Measurements from ENCODE around the gene SLC4A3.

The SLC4A3 gene, protein sequence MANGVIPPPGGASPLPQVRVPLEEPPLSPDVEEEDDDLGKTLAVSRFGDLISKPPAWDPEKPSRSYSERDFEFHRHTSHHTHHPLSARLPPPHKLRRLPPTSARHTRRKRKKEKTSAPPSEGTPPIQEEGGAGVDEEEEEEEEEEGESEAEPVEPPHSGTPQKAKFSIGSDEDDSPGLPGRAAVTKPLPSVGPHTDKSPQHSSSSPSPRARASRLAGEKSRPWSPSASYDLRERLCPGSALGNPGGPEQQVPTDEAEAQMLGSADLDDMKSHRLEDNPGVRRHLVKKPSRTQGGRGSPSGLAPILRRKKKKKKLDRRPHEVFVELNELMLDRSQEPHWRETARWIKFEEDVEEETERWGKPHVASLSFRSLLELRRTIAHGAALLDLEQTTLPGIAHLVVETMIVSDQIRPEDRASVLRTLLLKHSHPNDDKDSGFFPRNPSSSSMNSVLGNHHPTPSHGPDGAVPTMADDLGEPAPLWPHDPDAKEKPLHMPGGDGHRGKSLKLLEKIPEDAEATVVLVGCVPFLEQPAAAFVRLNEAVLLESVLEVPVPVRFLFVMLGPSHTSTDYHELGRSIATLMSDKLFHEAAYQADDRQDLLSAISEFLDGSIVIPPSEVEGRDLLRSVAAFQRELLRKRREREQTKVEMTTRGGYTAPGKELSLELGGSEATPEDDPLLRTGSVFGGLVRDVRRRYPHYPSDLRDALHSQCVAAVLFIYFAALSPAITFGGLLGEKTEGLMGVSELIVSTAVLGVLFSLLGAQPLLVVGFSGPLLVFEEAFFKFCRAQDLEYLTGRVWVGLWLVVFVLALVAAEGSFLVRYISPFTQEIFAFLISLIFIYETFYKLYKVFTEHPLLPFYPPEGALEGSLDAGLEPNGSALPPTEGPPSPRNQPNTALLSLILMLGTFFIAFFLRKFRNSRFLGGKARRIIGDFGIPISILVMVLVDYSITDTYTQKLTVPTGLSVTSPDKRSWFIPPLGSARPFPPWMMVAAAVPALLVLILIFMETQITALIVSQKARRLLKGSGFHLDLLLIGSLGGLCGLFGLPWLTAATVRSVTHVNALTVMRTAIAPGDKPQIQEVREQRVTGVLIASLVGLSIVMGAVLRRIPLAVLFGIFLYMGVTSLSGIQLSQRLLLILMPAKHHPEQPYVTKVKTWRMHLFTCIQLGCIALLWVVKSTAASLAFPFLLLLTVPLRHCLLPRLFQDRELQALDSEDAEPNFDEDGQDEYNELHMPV

DNA sequence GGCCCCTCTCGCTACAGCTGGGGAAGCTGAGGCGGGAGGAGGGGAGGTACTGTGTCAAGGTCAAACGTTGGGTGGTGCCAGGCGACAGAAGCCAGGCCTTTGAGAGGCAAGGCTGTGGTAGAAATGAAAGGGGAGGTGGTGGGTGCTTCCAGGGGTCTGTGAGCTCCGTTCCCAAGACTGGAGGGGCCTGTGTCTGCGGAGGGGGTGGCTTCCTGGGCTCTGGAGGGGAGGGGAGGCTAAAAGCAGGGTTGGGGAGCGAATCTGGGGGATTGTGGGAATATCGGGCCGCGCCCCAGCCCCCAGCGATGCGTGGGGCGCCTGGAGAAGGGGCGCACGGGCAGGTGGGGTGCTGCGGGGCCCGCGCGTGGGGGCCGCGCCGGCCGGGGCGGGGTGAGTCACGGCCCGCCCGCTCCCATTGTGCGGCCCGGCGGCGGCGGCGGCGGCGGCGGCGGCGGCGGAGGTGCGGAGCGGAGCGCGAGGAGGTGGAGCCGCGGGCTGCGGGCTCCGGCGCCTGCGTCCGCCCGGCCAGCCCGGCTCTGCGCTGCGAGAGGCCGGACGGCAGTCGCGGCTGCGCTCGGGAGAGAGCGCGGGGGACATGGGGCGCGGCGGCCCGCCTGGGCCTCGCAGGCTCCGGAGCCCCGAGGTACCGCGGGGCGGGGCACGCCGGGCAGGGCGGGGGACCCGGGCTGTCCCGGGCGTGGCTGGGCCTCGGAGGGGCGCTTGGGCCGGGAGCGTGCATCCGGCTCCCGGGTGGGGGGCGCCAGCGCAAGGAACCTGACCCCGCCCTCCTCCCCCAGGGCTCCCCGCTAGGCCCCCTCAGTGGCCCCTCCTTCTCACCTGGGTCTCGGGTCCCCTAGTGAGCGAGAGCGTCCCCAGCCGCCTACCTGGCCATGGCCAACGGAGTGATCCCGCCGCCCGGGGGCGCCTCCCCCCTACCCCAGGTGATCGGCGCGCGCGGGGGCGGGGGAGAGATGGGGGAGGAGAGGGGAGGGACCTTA, at the start of gene SLC4A3:
Gene SLC4A3 (plus strand): TSS at position 528 of the 998 bp plus-strand sequence. CDS start 363 bp downstream, at position 891.
- no peak for DNase-seq (ENCODE audit: low spot score)

DNA sequence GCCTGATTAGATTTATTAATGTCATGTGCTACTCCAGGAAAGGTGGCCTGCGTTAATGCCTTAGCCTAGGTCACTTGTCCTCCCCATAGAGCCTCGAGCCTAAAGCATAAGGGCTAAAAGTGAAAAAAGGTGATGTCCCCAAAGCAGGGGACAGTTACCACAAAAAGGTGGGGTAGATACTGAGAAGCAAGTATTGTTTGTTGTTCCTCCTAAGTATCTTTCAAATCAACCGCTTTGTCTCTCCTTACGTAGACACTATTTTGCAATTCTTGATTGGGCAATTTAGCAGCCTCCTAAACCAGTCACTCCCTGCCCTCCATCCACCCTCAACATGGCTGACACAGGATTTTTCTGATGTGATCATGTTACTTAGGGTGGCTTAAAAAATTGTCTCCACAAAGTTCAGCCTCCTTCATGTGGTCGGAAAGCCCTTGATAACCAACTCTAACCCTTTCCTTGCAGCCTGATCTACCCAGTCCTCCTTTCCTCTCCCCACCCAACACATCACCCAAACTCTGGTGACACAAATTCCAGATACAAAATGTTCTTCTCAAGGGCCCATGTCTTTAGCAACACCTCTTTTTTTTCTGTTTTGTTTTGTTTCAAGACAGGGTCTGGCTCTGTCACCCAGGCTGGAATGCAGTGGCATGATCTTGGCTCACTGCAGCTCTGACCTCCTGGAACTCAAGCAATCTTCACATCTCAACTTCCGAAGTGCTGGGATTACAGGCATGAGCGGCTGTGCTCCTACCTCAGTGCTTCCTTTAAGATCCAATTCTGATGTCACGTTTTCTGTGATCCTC, 48.4 kb upstream of the SLC4A3 start:
- DNase-seq (ENCODE audit: low spot score) = no peak

DNA sequence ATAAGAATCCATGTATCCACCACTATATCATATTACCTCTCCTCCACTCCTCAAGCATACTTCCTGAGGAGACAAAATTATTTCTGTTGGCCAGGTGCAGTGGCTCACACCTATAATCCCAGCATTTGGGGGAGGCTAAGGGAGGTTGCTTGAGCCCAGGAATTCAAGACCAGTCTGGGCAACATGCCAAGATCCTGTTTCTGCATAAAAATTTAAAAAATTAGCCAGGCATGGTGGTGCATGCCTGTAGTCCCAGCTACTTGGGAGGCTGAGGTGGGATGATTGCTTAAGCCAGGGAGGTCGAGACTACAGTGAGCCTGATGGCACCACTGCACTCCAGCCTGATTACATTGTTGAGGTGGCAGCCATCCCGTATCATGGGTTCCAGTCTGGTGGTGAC, 46.1 kb upstream of the SLC4A3 start:
- no peak for DNase-seq (ENCODE audit: low spot score)

DNA sequence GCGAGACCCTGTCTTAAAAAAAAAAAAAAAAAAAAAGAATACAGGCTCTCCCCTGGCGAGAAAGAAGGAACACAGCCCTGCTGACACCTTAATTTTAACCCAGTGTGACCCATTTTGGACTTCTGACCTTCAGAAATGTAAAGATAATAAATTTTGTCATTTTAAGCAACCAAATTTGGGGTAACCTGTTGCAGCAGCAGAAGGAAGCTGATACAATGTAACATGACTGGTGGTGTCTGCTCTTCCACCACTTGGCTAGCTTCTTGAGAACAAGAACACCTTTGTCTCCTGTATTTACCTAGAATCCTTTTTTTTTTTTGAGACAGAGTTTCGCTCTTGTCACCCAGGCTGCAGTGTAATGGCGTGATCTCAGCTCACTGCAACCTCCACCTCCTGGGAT, 36.3 kb upstream of the SLC4A3 start:
- no peak for DNase-seq (ENCODE audit: low spot score)

DNA sequence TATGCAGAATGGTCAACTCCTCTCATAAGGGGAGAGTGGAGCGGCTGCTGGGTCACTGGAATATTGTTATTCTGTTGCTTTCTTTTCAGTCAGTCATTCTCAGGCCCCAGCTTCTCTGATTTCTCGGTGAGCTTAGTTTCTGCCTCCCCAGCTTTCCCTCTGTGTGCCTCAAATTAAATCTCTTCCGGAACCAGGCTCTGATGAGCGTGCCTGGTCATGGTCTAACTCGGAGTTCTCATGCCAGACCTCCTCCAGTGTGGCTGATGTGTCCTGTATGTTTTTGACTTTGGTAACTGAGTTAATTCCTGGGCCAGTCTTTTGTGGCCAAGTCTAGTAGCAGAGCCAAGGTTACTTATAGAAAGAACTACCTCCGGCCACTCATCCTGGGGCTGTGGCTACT, 34.7 kb upstream of the SLC4A3 start:
- no peak for DNase-seq (ENCODE audit: low spot score)

DNA sequence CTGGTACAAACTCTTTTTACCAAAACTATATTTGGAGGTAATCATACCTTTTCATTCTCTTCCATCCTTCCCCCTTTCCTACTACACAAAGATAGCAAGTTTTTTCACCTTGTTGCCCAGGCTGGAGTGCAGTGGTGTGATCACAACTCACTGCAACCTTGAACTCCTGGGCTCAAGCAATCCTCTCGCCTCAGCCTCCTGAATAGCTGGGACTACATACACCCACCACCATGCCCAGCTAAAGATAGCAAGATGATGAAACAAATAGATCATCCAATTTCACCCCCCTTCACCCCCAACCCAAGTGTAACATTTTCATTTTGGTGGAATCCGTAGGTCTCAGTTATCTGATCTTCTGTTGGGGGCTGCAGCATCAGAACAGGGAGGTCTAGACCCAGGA, 34.3 kb upstream of the SLC4A3 start:
- no peak for DNase-seq (ENCODE audit: low spot score)

DNA sequence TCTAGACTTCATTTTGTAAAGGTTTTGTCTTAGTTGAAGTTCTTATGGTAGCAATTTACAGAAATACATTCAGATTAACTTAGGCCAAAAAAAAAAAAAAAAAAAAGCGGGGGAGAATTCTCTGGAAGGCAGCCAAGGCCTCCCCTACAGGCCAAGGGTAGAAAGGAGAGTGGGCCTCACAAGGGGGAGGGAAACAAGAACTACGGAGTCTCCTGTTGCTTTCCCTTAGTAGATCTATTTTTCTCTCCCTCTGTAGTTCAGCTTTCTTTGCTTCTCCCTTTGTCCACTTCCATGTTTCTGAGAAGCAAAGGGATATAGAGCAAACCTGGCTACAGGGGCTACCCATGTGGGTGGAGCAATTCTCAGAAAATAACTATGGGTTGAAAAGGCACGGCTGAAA, 32.2 kb upstream of the SLC4A3 start:
- DNase-seq (ENCODE audit: low spot score) = no peak

DNA sequence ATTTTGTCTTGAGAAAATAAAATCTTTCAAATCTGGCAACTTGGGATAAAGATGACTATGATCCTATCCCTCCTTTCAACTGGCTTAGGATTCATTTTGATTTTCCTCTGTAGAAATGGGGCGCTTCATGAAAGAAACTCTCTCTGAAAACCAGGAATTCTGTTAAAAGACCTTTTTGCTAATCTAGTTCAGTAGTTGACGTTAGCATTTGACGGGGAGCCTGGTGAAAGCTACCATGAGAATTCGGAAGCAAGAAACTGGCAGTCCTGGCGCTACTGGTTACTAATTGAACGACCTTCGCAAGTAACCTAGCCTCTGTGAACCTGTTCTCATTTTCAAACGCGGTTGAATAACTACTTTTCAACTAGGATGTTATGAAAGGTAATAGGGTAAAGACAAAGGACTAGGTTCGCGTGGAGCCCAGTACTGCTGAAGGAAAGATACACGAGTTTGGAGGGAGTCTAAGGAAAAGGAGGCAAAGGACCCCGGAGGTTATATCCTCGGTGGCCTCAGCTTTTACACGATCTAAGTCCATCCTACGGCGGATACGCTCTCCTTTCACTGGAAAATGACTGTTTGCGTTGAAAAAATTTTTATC, 30.4 kb upstream of the SLC4A3 start:
- DNase-seq (ENCODE audit: low spot score) = no peak

DNA sequence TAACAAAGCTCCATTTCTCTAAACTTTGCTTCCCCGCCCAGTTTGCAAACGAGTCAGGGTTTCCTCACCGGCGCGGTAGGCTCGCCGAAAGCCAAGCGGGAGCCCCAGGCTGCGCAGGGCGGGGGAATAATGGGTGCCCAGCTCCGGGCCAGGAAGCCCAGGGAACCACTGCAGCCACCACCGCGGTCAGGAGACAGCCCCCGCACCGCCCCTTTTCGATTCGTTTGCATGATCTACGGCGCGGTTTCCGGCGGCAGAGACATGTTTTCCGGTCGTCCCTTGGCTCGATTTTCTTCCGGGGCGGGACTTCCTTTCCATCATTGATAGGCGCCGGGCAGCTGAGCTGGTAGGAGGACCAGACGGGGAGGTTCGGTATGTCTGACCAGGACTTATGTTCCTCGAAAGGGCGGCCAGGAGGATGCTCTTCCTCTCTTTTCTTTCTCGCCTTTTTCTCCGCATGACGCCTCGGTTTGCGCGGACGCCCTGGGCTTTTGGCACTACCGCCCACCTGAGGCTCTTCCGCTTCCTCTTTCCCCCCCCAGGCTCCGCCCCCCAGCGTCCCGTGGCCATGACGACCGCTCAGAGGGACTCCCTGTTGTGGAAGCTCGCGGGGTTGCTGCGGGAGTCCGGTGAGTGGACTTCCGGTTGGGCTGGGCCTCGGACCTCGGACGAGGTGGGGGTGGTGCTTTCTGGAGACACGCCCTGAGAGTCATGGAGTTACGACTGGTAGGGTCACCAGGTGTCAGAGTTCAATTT, 29.7 kb upstream of the SLC4A3 start, which contains the start of gene STK11IP:
Gene STK11IP (plus strand): TSS at position 306 of the 756 bp plus-strand sequence. CDS start 263 bp downstream, at position 569.
- peak; percentile 92 for DNase-seq (ENCODE audit: low spot score)

DNA sequence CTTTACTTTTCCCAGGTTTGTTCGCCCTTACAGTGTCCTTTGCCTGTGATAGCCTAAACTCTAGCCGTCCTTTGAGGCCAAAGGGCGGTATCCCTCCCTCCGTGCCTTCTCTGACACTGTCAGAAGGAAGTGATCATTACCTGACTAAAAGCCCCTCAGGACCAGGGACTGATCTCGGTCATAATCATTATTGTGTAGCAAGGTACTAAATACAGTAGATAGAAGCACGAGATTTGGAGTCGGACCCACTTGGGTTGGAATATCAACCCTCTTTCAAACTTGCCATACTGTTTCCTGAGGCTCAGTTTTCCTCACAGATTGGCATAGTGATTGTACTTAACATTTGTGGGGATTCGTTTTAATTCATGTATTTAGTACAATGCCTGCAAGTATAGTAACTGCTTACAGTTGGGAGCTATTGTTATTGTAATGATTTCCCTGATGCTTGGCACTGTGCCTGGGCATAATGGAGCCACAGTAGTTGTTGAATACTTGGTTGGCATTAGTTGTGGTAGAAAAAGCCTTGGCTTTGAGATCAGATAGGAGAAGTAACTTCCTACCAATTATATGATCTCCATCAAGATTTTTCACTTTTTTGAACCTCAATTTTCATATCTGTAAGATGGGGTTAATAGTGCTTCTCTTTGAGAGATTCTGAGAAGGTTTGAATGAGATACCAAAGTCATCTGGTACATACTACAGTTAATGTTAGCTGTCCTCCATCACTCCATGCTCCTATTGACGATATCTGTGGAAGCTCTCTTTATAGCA, 28.9 kb upstream of the SLC4A3 start:
- peak; percentile 15 for DNase-seq (ENCODE audit: low spot score)

DNA sequence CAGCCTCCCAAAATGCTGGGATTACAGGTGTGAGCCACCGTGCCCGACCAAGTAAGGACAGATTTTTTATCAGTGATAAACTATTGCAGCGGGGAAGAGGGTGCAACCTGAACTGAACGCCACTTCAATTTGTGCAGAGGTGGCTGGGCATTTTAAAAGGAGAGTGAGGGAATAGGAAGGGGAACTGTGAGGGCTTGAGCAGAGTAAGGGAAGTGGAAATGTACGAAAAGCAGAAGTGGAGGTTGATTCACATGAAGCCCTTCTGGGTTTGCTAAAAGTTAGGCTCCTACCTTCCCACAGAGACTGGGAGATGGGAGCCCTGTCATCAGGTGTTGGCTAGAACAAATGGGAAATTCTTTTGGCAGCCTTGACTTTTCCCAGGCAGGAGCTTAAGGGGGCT, 23.7 kb upstream of the SLC4A3 start:
- no peak for DNase-seq (ENCODE audit: low spot score)

DNA sequence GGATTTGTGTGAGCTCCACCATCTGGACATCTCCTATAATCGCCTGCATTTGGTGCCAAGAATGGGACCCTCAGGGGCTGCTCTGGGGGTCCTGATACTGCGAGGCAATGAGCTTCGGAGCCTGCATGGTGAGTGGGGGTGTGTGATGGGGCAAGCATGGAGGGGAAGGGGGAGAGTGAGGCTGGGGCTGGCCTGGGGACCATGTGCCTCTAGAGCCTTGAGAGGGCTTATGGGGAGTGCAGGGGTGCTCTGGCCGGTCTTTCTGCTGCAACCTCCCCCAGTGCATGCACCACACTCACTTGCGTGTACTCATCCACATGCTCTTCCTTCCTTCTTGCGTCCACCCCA, 21.8 kb upstream of the SLC4A3 start:
- DNase-seq (ENCODE audit: low spot score) = no peak

DNA sequence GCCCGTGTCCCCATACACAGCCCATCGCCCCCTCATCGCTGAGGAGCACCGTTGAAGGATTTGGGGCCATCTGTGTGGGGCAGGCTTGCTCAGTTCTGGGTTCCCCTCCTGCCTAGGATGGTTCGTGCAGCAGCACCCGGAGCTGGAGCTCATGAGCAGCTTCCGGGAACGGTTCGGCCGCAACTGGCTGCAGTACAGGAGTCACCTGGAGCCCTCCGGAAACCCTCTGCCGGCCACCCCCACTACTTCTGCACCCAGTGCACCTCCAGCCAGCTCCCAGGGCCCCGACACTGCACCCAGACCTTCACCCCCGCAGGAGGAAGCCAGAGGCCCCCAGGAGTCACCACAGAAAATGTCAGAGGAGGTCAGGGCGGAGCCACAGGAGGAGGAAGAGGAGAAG, 19.5 kb upstream of the SLC4A3 start:
- DNase-seq (ENCODE audit: low spot score) = no peak

DNA sequence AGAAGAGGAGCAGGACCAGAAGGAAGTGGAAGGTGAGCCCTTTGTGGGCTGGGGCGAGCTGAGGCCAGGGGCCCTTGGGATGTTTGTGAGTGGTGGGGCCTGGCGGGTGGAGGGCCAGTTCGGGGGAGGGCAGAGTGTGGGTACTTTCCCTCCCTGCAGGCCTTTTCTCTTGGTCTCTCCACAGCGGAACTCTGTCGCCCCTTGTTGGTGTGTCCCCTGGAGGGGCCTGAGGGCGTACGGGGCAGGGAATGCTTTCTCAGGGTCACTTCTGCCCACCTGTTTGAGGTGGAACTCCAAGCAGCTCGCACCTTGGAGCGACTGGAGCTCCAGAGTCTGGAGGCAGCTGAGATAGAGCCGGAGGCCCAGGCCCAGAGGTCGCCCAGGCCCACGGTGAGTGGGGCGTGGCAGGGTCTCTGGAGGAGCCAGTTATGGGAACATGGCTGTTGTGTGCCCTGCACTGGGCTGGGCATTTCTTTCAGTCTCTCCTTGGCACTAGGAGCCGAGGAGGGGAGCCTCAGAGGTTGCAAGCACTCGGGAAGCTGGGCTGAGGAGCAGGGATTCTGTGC, 18.9 kb upstream of the SLC4A3 start:
- no peak for DNase-seq (ENCODE audit: low spot score)

DNA sequence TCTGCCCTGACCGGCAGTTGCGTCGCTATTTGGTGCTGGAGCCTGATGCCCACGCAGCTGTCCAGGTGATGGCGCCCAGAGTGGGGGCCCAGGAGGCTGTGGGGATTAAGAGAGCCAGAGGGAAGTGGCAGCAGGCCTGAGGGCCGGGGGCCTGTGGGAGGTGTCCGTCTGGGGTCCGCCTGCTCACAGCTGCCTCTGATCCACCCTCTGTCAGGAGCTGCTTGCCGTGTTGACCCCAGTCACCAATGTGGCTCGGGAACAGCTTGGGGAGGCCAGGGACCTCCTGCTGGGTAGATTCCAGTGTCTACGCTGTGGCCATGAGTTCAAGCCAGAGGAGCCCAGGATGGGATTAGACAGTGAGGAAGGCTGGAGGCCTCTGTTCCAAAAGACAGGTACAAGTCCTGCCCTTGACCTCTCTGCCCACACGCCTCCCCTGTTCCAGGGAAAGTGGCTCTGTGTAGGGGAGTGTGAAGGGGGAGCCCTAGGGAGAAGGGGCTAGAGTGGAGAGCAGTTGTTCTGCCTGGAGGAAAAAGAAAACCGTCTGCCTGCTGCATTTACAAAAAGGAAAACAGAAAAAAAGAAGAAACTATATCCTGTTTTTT, 18.2 kb upstream of the SLC4A3 start:
- no peak for DNase-seq (ENCODE audit: low spot score)

DNA sequence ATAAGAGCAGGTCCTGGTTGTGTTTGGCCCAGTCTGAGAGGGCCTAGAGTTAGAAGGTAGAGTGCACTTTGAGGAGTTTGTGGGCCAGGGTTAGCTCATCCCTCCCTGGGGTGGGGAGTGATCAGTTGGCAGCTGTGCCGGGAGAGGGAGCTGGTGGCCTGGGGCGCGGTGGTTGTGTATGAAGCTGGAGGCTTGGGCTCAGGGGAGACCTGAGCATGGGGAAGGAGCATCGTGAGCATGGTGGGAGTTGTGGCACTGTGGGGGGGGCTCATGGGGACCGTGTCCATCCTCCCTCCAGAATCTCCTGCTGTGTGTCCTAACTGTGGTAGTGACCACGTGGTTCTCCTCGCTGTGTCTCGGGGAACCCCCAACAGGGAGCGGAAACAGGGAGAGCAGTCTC, 16.1 kb upstream of the SLC4A3 start:
- DNase-seq (ENCODE audit: low spot score) = no peak

DNA sequence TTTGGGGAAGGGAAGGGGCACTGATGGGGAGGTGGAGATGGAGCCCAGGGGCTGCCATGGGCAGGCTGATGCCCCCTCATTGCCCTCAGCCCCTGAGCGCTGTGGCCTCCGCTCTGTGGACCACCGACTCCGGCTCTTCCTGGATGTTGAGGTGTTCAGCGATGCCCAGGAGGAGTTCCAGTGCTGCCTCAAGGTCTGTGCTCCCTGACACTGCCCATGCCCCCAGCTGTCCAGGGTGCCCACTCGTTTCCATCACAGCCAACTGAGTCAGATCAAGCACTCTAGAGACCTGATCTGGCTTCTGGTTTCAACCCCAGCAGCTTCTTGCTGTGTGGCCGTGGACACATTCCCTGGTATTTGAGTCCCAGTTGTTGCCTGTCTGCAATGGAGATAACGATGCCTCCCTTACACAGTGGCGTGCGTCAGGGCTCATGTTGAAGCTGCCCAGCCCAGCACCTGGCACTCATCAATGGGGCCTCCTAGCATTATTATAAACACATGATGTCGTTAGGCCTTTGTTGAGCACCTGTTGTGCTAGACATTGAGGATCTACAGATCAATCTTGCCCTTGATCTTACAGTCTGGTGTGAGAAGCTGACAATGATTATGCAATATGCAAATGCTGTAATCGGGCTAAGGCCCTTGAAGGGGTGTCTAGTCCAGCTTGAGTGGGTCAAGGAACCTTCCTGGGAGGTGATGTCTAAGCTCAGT, 15.4 kb upstream of the SLC4A3 start:
- DNase-seq (ENCODE audit: low spot score) = no peak

Data from kidney capillary endothelial cell (primary cell).